NCI-H146 (cell line): ENCODE measurements around the gene FGF23.
"Not testable (repeated sequence)": the region's sequence is repeated elsewhere in the genome, so short reads cannot be mapped to it uniquely, and the experiment has no call there.

Experiments used
- DNase-seq: peaks from one replicate; lab custom pipeline; 2025; lab: John Stamatoyannopoulos, UW

The FGF23 gene

GRCh38 chr12:4379405-4379804 lies at the start of gene FGF23:
TSS of gene FGF23 (minus strand) at chr12:4379712. CDS start at chr12:4379582, 130 bp downstream.
- DNase-seq: peak; percentile 12

GRCh38 chr12:4424422-4424821 lies 44.9 kb upstream of the FGF23 start:
- no peak for DNase-seq

GRCh38 chr12:4423528-4424195 lies 44.1 kb upstream of the FGF23 start:
- DNase-seq: no peak

GRCh38 chr12:4422985-4423384 lies 43.5 kb upstream of the FGF23 start:
- no peak for DNase-seq

- peak; percentile 53 for DNase-seq
Observed at GRCh38 chr12:4421590-4422031, 42.1 kb upstream of the FGF23 start.

GRCh38 chr12:4420138-4420670 lies 40.7 kb upstream of the FGF23 start:
- no peak for DNase-seq

GRCh38 chr12:4418913-4419312 lies 39.4 kb upstream of the FGF23 start:
- DNase-seq: no peak

- DNase-seq: no peak
Observed at GRCh38 chr12:4417936-4418335, 38.4 kb upstream of the FGF23 start.

GRCh38 chr12:4417455-4417854 lies 37.9 kb upstream of the FGF23 start:
- DNase-seq: no peak

GRCh38 chr12:4416276-4416675 lies 36.8 kb upstream of the FGF23 start:
- no peak for DNase-seq

GRCh38 chr12:4412465-4412864 lies 33.0 kb upstream of the FGF23 start:
- no peak for DNase-seq

GRCh38 chr12:4412056-4412455 lies 32.5 kb upstream of the FGF23 start:
- no peak for DNase-seq

GRCh38 chr12:4407136-4407535 lies 27.6 kb upstream of the FGF23 start:
- DNase-seq: no peak

GRCh38 chr12:4404877-4405637 lies 25.5 kb upstream of the FGF23 start:
- not testable (repeated sequence) for DNase-seq

GRCh38 chr12:4402996-4403395 lies 23.5 kb upstream of the FGF23 start:
- DNase-seq: no peak

GRCh38 chr12:4401117-4401516 lies 21.6 kb upstream of the FGF23 start:
- no peak for DNase-seq

GRCh38 chr12:4395818-4396217 lies 16.3 kb upstream of the FGF23 start:
- no peak for DNase-seq

- no peak for DNase-seq
Observed at GRCh38 chr12:4393211-4393610, 13.7 kb upstream of the FGF23 start.

GRCh38 chr12:4392223-4392742 lies 12.8 kb upstream of the FGF23 start:
- DNase-seq: no peak

GRCh38 chr12:4388662-4389061 lies 9.2 kb upstream of the FGF23 start:
- no peak for DNase-seq

- no peak for DNase-seq
Observed at GRCh38 chr12:4388032-4388431, 8.5 kb upstream of the FGF23 start.

- DNase-seq: no peak
Observed at GRCh38 chr12:4387607-4388006, 8.1 kb upstream of the FGF23 start.

GRCh38 chr12:4386801-4387200 lies 7.3 kb upstream of the FGF23 start:
- peak; percentile 42 for DNase-seq
